DND-41 (cell line): ENCODE measurements around the gene CASP12.

ENCODE experiments used
- ATAC-seq: fragments of 200-7000 bp; cut with Tn5 transposase; 3 replicates; pipeline ENCODE4 v1.9.1; 2021; ENCODE audit warnings: low read depth; ENCODE audit not compliant: insufficient read depth
- DNase-seq: peaks from one replicate; pipeline ENCODE4 v3.0.0-alpha.2; 2020
- H2AFZ ChIP-seq: 2 replicates; pipeline ENCODE4 v1.6.0; 2012; ENCODE audit warnings: low read depth, low read length
- H3K27ac ChIP-seq: 2 replicates; pipeline ENCODE4 v1.5.1; 2012; ENCODE audit warnings: low read length, inconsistent platforms
- H3K27me3 ChIP-seq: fragments of 200-600 bp; sonication (generic); 2 replicates; pipeline ENCODE4 v1.6.0; 2012; ENCODE audit warnings: low read length, mild to moderate bottlenecking, inconsistent platforms; ENCODE audit not compliant: insufficient read depth, poor library complexity
- H3K36me3 ChIP-seq: 2 replicates; pipeline ENCODE4 v1.5.1; 2012; ENCODE audit warnings: low read length, inconsistent platforms; ENCODE audit not compliant: insufficient read depth
- H3K4me1 ChIP-seq: 2 replicates; pipeline ENCODE4 v1.5.1; 2012; ENCODE audit warnings: mild to moderate bottlenecking, low read length; ENCODE audit not compliant: insufficient read depth
- H3K4me2 ChIP-seq: 2 replicates; pipeline ENCODE4 v1.6.0; 2012; ENCODE audit warnings: mild to moderate bottlenecking, moderate library complexity, low read length, inconsistent platforms; ENCODE audit not compliant: insufficient read depth
- H3K4me3 ChIP-seq, 2 experiments: fragments of 200-600 bp in 1 of 2; shearing (Covaris generic) in 1 of 2; 2 replicates each; pipeline ENCODE4 v1.5.1; 2012 to 2016; ENCODE audit warnings: inconsistent platforms in 2 of 2, low read length in 2 of 2, mild to moderate bottlenecking in 2 of 2, low read depth in 1 of 2, moderate library complexity in 1 of 2
- H3K79me2 ChIP-seq: 2 replicates; pipeline ENCODE4 v1.6.0; 2012; ENCODE audit warnings: low read length, inconsistent platforms; ENCODE audit not compliant: insufficient read depth
- H3K9ac ChIP-seq: 2 replicates; pipeline ENCODE4 v1.6.0; 2012; ENCODE audit warnings: low read depth, mild to moderate bottlenecking, inconsistent platforms, low read length, moderate library complexity
- H3K9me3 ChIP-seq: 2 replicates; pipeline ENCODE4 v1.5.1; 2012; ENCODE audit warnings: low read length, moderate library complexity, mild to moderate bottlenecking, inconsistent platforms; ENCODE audit not compliant: insufficient read depth, severe bottlenecking
- H4K20me1 ChIP-seq: 2 replicates; pipeline ENCODE4 v1.6.0; 2012; ENCODE audit warnings: low read length; ENCODE audit not compliant: insufficient read depth
- CTCF ChIP-seq: IDR thresholded peaks from 2 replicates; pipeline ENCODE4 v1.5.1; 2012; ENCODE audit warnings: borderline replicate concordance, low read length, moderate library complexity, mild to moderate bottlenecking; ENCODE audit not compliant: poor library complexity, severe bottlenecking; ENCODE audit errors: extremely low read depth
- EZH2 ChIP-seq: IDR thresholded peaks from 3 replicates; pipeline ENCODE4 v1.6.1; 2012; ENCODE audit warnings: borderline replicate concordance, low read depth, mild to moderate bottlenecking, moderate library complexity, low read length, inconsistent platforms; ENCODE audit not compliant: severe bottlenecking

Gene CASP12

GRCh38 chr11:104881117-104881794, 17.0 kb downstream of the CASP12 start:
- H2AFZ ChIP-seq: no peak overlapping the region
- H3K9me3 ChIP-seq: no peaks in the 10 kb centered on the region
- H3K79me2 ChIP-seq: no peaks in the 10 kb centered on the region
- H3K27me3 ChIP-seq: no peaks in the 10 kb centered on the region
- TF ChIP-seq CTCF: no peak
- TF ChIP-seq EZH2: no peak
- ATAC-seq (no peak), DNase-seq (no peak)
- H4K20me1 ChIP-seq: no peaks in the 10 kb centered on the region
- no peaks in the 10 kb centered on the region for H3K36me3 ChIP-seq
- no peak overlapping the region for H3K9ac ChIP-seq
- H3K4me2 ChIP-seq: no peak overlapping the region
- peaks cover 43% of the 10 kb centered on the region for H3K4me1 ChIP-seq
- H3K4me3 ChIP-seq: no peak overlapping the region
- H3K27ac ChIP-seq: no peak overlapping the region

GRCh38 chr11:104879514-104880190, 18.6 kb downstream of the CASP12 start:
- ATAC-seq (no peak), DNase-seq (no peak)
- no peak overlapping the region for H3K27ac ChIP-seq
- no peaks in the 10 kb centered on the region for H3K9me3 ChIP-seq
- H3K4me1 ChIP-seq: peaks cover 41% of the 10 kb centered on the region
- no peaks in the 10 kb centered on the region for H3K27me3 ChIP-seq
- no peak overlapping the region for H3K4me2 ChIP-seq
- no peak overlapping the region for H2AFZ ChIP-seq
- H3K36me3 ChIP-seq: no peaks in the 10 kb centered on the region
- no peak overlapping the region for H3K4me3 ChIP-seq
- H3K9ac ChIP-seq: no peak overlapping the region
- TF ChIP-seq CTCF (no peak), EZH2 (no peak)
- H4K20me1 ChIP-seq: no peaks in the 10 kb centered on the region
- H3K79me2 ChIP-seq: no peaks in the 10 kb centered on the region

GRCh38 chr11:104876861-104877431, 21.3 kb downstream of the CASP12 start:
- peak; percentile 84 for ATAC-seq
- H3K4me2 ChIP-seq: peak overlapping the region; percentile 59
- peak overlapping the region; percentile 38 for H3K9ac ChIP-seq

More at GRCh38 chr11:104876861-104877431, 21.3 kb downstream of the CASP12 start:
- Histone ChIP-seq H4K20me1 (no peaks in the 10 kb centered on the region), H3K36me3 (no peaks in the 10 kb centered on the region), H3K27me3 (no peaks in the 10 kb centered on the region), H2AFZ (peak overlapping the region; percentile 51; the same call in 1 of the 2 replicates), H3K27ac (peak overlapping the region; percentile 84), H3K4me1 (peaks cover 30% of the 10 kb centered on the region), H3K9me3 (no peaks in the 10 kb centered on the region), H3K4me3 (peak overlapping the region in 1 of 2 experiments; percentile 34; a peak in 2 of 4 replicates), H3K79me2 (no peaks in the 10 kb centered on the region)
- peak; percentile 26 for DNase-seq
- no peak for TF ChIP-seq CTCF
- no peak for TF ChIP-seq EZH2
